GM18861 (cell line): ENCODE results near the gene FCGR1A.
A peak's percentile ranks its signal among the peaks of the same experiment; 100 is the strongest.
"Not testable (repeated sequence)": the region's sequence is repeated elsewhere in the genome, so short reads cannot be mapped to it uniquely, and the experiment has no call there.

Source experiments
- ATAC-seq: cut with Tn5 transposase; IDR thresholded peaks from one replicate; pipeline ENCODE4 v1.9.1; 2021; ENCODE audit not compliant: unreplicated experiment

FCGR1A gene

DNA sequence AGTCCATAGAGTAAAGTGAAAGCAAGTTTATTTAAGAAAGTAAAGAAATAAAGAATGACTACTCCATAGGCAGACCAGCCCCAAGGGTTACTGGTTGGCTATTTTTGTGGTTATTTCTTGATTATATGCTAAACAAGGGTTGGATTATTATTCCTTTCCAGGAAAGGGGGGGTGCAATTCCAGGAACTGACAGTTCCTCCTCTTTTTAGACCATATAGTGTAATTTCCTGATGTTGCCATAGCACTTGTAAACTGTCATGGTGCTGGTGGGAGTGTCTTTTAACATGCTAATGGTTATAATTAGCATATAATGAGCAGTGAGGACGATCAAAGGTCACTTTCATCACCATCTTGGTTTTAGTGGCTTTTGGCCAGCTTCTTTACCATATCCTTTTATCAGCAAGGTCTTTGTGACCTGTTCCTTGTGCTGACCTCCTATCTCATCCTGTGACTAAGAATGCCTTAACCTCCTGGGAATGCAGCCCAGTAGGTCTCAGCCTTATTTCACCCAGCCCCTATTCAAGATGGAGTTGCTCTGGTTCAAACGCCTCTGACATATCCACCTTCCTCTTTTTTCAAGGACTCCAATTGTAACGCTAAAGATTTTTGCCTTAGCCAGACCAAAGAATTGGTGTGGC, 6.9 kb upstream of the FCGR1A start:
- ATAC-seq, result not testable (repeated sequence)

- not testable (repeated sequence) for ATAC-seq
Measured at GRCh38 chr1:149777084-149777483, 5.4 kb upstream of the FCGR1A start.

DNA sequence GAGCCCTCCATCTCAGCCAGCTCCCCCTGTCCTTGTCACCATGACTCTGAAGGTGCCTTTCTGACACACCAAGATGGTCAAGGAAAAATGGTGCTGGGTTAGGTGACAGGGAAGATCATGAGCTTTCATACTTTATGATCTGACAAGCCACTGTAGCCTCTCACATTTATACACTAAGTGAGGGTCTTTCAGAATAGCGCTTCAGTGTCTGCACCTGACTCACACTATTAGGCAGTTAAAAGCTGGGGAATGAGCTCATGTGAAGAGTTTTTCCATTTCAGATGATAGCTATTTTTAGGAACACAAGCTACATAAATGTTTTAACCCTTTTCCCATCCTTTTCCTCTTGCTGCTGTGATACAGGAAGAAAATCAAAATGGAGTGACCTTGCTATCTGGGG, 4.2 kb upstream of the FCGR1A start:
- not testable (repeated sequence) for ATAC-seq

- ATAC-seq, result not testable (repeated sequence)
Measured at GRCh38 chr1:149781413-149781984, 995 bp upstream of the FCGR1A start.

DNA sequence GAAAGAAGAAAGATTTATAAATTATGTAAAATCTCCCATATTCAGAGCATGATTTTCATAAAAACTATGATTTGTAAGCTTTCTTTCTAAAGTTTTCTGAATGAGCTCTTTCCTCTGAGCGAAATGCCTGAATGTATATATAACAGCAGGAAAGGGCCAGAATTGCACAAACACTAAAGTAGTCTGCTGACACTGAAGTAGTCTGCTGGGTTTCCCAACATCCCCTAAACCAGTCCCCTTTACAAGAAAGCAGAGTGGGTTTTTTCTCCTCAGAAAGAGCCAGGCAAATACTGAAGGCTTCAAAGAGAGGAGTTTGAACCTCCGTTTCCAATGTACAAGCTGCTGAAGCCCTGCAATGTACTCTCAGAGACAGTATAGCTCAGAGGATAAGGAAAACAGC, 795 bp downstream of the FCGR1A start:
- not testable (repeated sequence) for ATAC-seq

GRCh38 chr1:149783868-149784267, 1.4 kb downstream of the FCGR1A start:
- not testable (repeated sequence) for ATAC-seq

DNA sequence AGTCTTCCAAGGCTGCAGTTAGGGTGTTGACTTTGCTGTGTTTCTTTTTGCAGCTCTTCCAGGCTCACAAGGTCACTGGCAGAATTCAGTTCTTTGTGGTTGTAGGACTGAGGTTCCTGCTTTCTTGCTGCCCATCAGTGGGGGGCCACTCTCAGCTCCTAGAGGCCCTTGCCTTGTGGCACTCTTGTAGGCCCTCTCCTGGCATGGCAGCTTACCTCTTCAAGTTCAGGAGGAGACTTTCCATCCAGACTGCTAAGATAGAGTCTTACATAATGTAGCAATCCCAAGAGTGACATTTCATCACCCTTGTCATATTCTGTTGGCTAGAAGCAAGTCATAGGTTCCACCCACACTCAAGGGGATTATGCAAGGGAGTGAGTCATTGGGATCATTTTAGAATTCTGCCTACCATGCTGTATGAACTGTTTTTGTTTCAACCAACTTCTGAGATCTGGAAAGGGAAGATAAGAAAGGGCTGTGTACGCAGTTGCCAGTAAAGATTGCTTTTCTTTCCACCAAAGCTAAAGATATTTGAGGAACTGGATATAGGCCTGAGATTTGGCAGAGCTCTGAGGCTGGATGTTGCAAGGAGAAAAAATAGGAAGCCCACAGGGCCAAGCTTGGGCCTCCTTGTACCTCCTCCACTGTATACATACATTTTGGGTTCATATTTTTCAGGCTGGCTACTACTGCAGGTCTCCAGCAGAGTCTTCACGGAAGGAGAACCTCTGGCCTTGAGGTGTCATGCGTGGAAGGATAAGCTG, 5.4 kb downstream of the FCGR1A start:
- ATAC-seq, result not testable (repeated sequence)

GRCh38 chr1:149792502-149792901, 10.0 kb downstream of the FCGR1A start:
- peak; percentile 63 for ATAC-seq

GRCh38 chr1:149792912-149793515, 10.5 kb downstream of the FCGR1A start:
- peak; percentile 75 for ATAC-seq

GRCh38 chr1:149793885-149794284, 11.4 kb downstream of the FCGR1A start:
- ATAC-seq, result not testable (repeated sequence)

DNA sequence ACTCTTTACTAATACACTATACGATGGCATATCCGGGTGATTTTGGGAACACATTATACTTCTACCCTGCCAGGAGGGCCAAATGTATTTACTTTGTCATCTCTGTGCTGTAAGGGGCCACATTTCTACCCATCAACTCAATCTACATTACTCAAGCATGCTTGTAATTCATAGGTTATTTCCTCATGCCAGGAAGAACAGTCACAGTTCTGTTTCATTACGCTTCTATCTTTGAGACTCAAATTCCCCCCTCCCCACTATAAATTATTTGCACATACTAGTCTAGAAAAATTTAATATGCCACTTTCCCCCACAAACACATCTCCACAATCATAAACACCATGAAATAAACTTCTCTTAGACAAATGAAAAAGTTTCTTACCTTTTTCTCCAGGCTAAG, 19.1 kb downstream of the FCGR1A start:
- not testable (repeated sequence) for ATAC-seq

- not testable (repeated sequence) for ATAC-seq
Measured at GRCh38 chr1:149804417-149805080, 22.1 kb downstream of the FCGR1A start.

DNA sequence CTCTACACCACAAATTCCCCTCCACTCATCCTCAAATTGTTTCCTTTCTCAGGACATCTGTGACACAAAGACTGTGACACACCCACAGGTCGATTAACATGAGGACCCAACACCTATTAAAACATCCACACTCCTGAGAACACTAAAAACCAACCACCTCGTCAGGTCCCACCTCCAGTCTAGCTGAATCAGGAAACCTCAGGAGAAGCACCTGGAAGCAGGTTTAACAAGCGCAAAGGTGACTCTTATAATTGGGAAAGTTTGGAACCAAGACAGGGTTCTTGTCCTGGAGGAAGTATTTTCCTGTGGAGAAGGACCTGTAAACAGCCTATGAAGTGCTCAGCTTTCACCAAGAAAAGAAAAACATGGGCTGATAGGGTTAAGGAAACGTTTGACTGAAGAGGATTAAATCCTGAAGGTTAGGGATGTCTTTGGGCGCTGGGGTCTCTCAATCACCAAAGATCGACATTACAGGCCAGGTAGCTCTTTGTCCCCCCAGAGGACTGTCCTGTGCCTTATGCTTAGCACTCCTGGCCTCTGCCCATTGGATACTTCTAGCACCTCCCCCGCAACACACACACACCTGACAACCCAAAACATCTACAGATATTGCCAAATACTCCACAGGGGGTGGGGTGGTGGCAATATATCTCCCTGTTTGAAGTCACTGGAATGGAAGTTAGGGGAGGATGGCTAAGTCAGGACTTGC, 28.4 kb downstream of the FCGR1A start:
- ATAC-seq, result not testable (repeated sequence)

- not testable (repeated sequence) for ATAC-seq
Measured at GRCh38 chr1:149811514-149811889, 29.0 kb downstream of the FCGR1A start.

- ATAC-seq, result peak; percentile 88
Measured at GRCh38 chr1:149811890-149812829, 29.7 kb downstream of the FCGR1A start.

GRCh38 chr1:149812893-149813801, 30.7 kb downstream of the FCGR1A start:
- not testable (repeated sequence) for ATAC-seq

- ATAC-seq, result not testable (repeated sequence)
Measured at GRCh38 chr1:149820387-149820786, 37.9 kb downstream of the FCGR1A start.

DNA sequence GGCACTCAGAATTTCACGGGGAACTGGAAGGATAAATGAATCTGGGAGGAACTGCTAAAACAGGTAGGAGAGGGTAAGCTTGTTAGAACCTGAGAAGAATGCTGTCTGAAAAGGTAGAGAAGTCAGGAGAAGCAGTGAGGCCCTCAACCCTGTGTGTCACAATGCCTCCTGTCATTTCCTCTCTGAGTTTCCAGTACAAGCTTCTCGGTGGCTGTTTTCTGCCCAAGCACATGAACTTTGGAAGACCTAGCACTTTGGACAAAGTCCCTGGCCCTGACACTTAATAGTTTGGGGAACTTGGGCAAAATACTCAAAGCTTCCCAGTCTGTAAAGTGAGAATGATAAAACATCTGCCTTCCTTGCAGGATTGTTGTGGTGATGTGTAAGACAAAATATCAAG, 44.1 kb downstream of the FCGR1A start:
- not testable (repeated sequence) for ATAC-seq
